Smooth muscle cell (in vitro differentiated cells): ENCODE measurements around the gene KCNJ3. TPM values are rescaled to one million over a fixed set of nuclear protein-coding genes. Genes with fewer than 3 reads are reported as not detected.

Experiments
- DNase-seq: peaks from one replicate; lab custom pipeline; 2025; ENCODE audit not compliant: unreplicated experiment; lab: John Stamatoyannopoulos, UW
- H2AFZ ChIP-seq: fragments of 200-600 bp; sonication (generic); 2 replicates; pipeline ENCODE4 v1.6.0; 2016; ENCODE audit warnings: antibody characterized with exemption, low read depth, mild to moderate bottlenecking
- H3F3A ChIP-seq: fragments of 200-600 bp; sonication (generic); 2 replicates; pipeline ENCODE4 v1.6.0; 2017; ENCODE audit warnings: antibody characterized with exemption, low read depth
- H3K27ac ChIP-seq: fragments of 200-600 bp; sonication (generic); 2 replicates; pipeline ENCODE4 v1.5.1; 2016; ENCODE audit warnings: low read depth, mild to moderate bottlenecking
- H3K27me3 ChIP-seq: fragments of 200-600 bp; sonication (generic); 2 replicates; pipeline ENCODE4 v1.6.1; 2016; ENCODE audit warnings: low read depth, mild to moderate bottlenecking
- H3K36me3 ChIP-seq: fragments of 200-600 bp; sonication (generic); 2 replicates; pipeline ENCODE4 v1.5.1; 2016; ENCODE audit warnings: low read depth
- H3K4me1 ChIP-seq: fragments of 200-600 bp; sonication (generic); 2 replicates; pipeline ENCODE4 v1.5.1; 2016; ENCODE audit warnings: low read depth
- H3K4me2 ChIP-seq: fragments of 200-600 bp; sonication (generic); 2 replicates; pipeline ENCODE4 v1.6.0; 2016; ENCODE audit warnings: mild to moderate bottlenecking
- H3K4me3 ChIP-seq: fragments of 200-600 bp; sonication (generic); 2 replicates; pipeline ENCODE4 v1.5.1; 2016; ENCODE audit warnings: mild to moderate bottlenecking
- H3K79me2 ChIP-seq: fragments of 200-600 bp; sonication (generic); 2 replicates; pipeline ENCODE4 v1.6.0; 2016; ENCODE audit warnings: low read depth, mild to moderate bottlenecking
- H3K9ac ChIP-seq: fragments of 200-600 bp; sonication (generic); 2 replicates; pipeline ENCODE4 v1.6.0; 2016; ENCODE audit warnings: low read depth
- H3K9me3 ChIP-seq: fragments of 200-600 bp; sonication (generic); replicated peaks from 2 replicates; pipeline ENCODE4 v1.5.1; 2016; ENCODE audit warnings: low read depth
- H4K20me1 ChIP-seq: fragments of 200-600 bp; sonication (generic); 2 replicates; pipeline ENCODE4 v1.6.0; 2016; ENCODE audit warnings: low read depth
- WGBS: methylation state at CpG from one replicate; pipeline ENCODE4 v1.1.7; 2016; ENCODE audit warnings: low lambda C conversion rate; 5-methylcytosine and 5-hydroxymethylcytosine counted together
- polyA plus RNA-seq: library from polyadenylated mRNA; unstranded; fragments of >200 nt; fragmentation: Nextera tagmentation; extraction: Ambion mirVana; gene quantifications from 2 replicates; pipeline ENCODE4 v1.2.1, GENCODE V29; 2016
- total RNA-seq: library from RNA; depleted of rRNA; stranded (reverse); fragments of >200 nt; gene quantifications from 2 replicates; pipeline ENCODE4 v1.2.3, GENCODE V29; 2014
- TF ChIP-seq, protein P1 (sequence below): fragments of 200-600 bp; sonication (generic); IDR thresholded peaks from 2 replicates; pipeline ENCODE4 v1.5.1; 2017; ENCODE audit warnings: borderline replicate concordance, mild to moderate bottlenecking, antibody characterized with exemption; ENCODE audit not compliant: insufficient read depth, poor library complexity, severe bottlenecking

KCNJ3 gene
- total and polyA plus RNA-seq, 2 experiments from 2014 or later: 0.22 TPM; not detected in 1

- Histone ChIP-seq H3K9ac (no peak overlapping the region), H3K27ac (no peak overlapping the region), H3K4me2 (no peak overlapping the region), H3K79me2 (no peaks in the 10 kb centered on the region), H2AFZ (no peak overlapping the region), H3K9me3 (no peaks in the 10 kb centered on the region), H3K4me3 (no peak overlapping the region), H3F3A (no peaks in the 10 kb centered on the region), H3K4me1 (peaks cover 3% of the 10 kb centered on the region), H4K20me1 (no peaks in the 10 kb centered on the region), H3K36me3 (no peaks in the 10 kb centered on the region), H3K27me3 (peaks cover 13% of the 10 kb centered on the region)
- WGBS: 42% methylated on average over 3 of the region's 3 CpGs
- TF ChIP-seq, protein P1, sequence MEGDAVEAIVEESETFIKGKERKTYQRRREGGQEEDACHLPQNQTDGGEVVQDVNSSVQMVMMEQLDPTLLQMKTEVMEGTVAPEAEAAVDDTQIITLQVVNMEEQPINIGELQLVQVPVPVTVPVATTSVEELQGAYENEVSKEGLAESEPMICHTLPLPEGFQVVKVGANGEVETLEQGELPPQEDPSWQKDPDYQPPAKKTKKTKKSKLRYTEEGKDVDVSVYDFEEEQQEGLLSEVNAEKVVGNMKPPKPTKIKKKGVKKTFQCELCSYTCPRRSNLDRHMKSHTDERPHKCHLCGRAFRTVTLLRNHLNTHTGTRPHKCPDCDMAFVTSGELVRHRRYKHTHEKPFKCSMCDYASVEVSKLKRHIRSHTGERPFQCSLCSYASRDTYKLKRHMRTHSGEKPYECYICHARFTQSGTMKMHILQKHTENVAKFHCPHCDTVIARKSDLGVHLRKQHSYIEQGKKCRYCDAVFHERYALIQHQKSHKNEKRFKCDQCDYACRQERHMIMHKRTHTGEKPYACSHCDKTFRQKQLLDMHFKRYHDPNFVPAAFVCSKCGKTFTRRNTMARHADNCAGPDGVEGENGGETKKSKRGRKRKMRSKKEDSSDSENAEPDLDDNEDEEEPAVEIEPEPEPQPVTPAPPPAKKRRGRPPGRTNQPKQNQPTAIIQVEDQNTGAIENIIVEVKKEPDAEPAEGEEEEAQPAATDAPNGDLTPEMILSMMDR: no peak
- no peak for DNase-seq
Measured at GRCh38 chr2:154693741-154694340, 4.7 kb upstream of the KCNJ3 start.

GRCh38 chr2:154694881-154695280, 3.6 kb upstream of the KCNJ3 start:
- H3K27me3 ChIP-seq: peaks cover 13% of the 10 kb centered on the region
- 90% methylated on average over 3 of the region's 3 CpGs for WGBS
- no peaks in the 10 kb centered on the region for H3K79me2 ChIP-seq
- no peaks in the 10 kb centered on the region for H3K36me3 ChIP-seq
- no peak overlapping the region for H3K4me3 ChIP-seq
- TF ChIP-seq, protein P1: no peak
- H3K9me3 ChIP-seq: no peaks in the 10 kb centered on the region
- no peak overlapping the region for H2AFZ ChIP-seq
- H3K4me1 ChIP-seq: peaks cover 3% of the 10 kb centered on the region
- no peak for DNase-seq
- no peak overlapping the region for H3K4me2 ChIP-seq
- no peaks in the 10 kb centered on the region for H4K20me1 ChIP-seq
- no peak overlapping the region for H3K9ac ChIP-seq
- H3F3A ChIP-seq: no peaks in the 10 kb centered on the region
- H3K27ac ChIP-seq: no peak overlapping the region

DNA sequence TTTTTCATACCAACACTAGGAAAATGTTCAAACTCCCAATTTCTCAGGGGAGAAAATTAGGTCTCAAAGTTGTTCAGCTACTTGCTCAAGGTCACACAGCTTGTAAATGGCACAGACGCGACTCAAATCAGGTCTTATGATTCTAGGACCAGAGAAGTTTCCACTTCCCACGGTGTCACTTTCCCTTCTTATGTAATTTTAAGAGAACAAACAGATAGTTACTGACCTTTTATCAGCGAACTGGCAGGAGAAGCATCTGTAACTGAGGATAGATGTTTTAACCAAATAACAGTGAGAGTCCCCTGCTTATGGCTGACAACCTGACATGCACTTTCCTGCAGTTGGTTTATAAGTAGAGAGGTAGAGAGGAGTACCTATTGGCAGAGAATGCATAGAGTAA, 2.1 kb upstream of the KCNJ3 start:
- Histone ChIP-seq H3K27me3 (peaks cover 13% of the 10 kb centered on the region), H3K9ac (no peak overlapping the region), H3K36me3 (no peaks in the 10 kb centered on the region), H3K4me2 (no peak overlapping the region), H3K79me2 (no peaks in the 10 kb centered on the region), H3F3A (no peaks in the 10 kb centered on the region), H3K27ac (no peak overlapping the region), H4K20me1 (no peaks in the 10 kb centered on the region), H3K4me3 (no peak overlapping the region), H2AFZ (no peak overlapping the region), H3K9me3 (no peaks in the 10 kb centered on the region), H3K4me1 (peaks cover 3% of the 10 kb centered on the region)
- no peak for DNase-seq
- TF ChIP-seq, protein P1: no peak
- 51% methylated on average over 4 of the region's 4 CpGs for WGBS

- H3K27me3 ChIP-seq: peaks cover 13% of the 10 kb centered on the region
- H3F3A ChIP-seq: no peaks in the 10 kb centered on the region
- TF ChIP-seq, protein P1: no peak
- H3K9me3 ChIP-seq: no peaks in the 10 kb centered on the region
- WGBS: 16% methylated on average over 8 of the region's 8 CpGs
- H2AFZ ChIP-seq: peak overlapping the region; percentile 98
- H3K27ac ChIP-seq: no peak overlapping the region
- peaks cover 3% of the 10 kb centered on the region for H3K4me1 ChIP-seq
- no peak for DNase-seq
- no peaks in the 10 kb centered on the region for H3K79me2 ChIP-seq
- H3K36me3 ChIP-seq: no peaks in the 10 kb centered on the region
- H3K9ac ChIP-seq: no peak overlapping the region
- H4K20me1 ChIP-seq: no peaks in the 10 kb centered on the region
- H3K4me3 ChIP-seq: peak overlapping the region; percentile 74
- peak overlapping the region; percentile 91 for H3K4me2 ChIP-seq
Measured at GRCh38 chr2:154696810-154697417, 1.6 kb upstream of the KCNJ3 start.
